ENCODE measurements around the gene RNF128. TPM values are rescaled to one million over a fixed set of nuclear protein-coding genes. Genes with fewer than 3 reads are reported as not detected.

The RNF128 gene
- total RNA-seq, 1 donor from 2014 or later: 0.36 TPM

GRCh38 chrX:106698693-106699092, 27.8 kb upstream of the RNF128 start:
- no peaks in the 10 kb centered on the region for H3K36me3 ChIP-seq
- H3K4me3 ChIP-seq: no peak overlapping the region
- no peak overlapping the region for H3K27ac ChIP-seq (replicated peaks)
- no peak for TF ChIP-seq CTCF (IDR thresholded peaks at IDR 0.05; ENCODE audit: borderline replicate concordance)
- no peak for DNase-seq
- no peaks in the 10 kb centered on the region for H3K9me3 ChIP-seq (replicated peaks)
- H3K4me1 ChIP-seq: no peaks in the 10 kb centered on the region
- H3K27me3 ChIP-seq (ENCODE audit: low read depth): no peaks in the 10 kb centered on the region
- intact Hi-C loops (cut with micrococcal nuclease): no loop called here

DNA sequence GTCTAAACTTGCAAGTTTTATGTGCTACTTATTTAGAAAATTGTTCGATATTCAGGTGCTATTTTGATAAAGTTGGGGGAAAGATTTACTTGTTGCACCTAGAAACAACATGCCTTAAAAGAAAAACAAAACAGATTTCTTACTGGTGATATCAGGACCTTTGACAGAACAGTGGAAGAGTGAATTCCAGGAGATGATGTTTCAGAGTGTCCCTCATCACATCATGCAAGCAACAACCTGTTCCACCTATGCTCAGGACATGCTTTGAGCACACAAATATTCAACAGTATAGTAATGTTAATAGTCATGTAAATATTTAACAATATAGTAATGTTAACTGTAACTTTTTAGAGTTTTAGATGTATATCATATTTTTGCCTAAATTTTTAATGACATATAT, 23.9 kb upstream of the RNF128 start:
- Histone ChIP-seq H3K4me3 (no peak overlapping the region), H3K36me3 (no peaks in the 10 kb centered on the region), H3K27me3 (ENCODE audit: low read depth) (no peaks in the 10 kb centered on the region), H3K9me3 (replicated peaks) (no peaks in the 10 kb centered on the region), H3K4me1 (no peaks in the 10 kb centered on the region), H3K27ac (replicated peaks) (no peak overlapping the region)
- no peak for DNase-seq
- TF ChIP-seq CTCF (IDR thresholded peaks at IDR 0.05; ENCODE audit: borderline replicate concordance): no peak
- intact Hi-C loops (cut with micrococcal nuclease): no loop called here

DNA sequence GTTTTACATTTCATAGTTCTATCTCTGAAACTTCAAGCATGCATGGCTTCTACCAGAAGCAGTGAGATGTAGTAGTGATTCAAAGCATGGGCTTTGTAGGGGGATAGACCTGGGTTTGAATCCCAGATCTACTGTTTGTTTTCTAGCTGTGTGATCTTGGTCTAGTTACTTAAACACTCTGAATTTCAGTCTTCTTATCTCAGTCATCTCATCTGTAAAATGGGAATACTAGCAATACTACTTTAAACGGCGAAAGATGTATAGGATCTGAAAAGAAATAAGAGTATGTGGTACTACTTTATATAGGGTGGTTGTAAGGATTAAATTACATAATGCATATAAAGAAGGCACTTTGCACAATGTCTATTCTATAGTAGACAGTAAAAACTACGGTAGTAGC, 20.0 kb upstream of the RNF128 start:
- intact Hi-C loops (cut with micrococcal nuclease): no loop called here
- H3K9me3 ChIP-seq (replicated peaks): no peaks in the 10 kb centered on the region
- no peak overlapping the region for H3K27ac ChIP-seq (replicated peaks)
- H3K4me3 ChIP-seq: no peak overlapping the region
- H3K4me1 ChIP-seq: no peaks in the 10 kb centered on the region
- TF ChIP-seq CTCF (IDR thresholded peaks at IDR 0.05; ENCODE audit: borderline replicate concordance): no peak
- DNase-seq: no peak
- H3K27me3 ChIP-seq (ENCODE audit: low read depth): no peaks in the 10 kb centered on the region
- H3K36me3 ChIP-seq: no peaks in the 10 kb centered on the region

DNA sequence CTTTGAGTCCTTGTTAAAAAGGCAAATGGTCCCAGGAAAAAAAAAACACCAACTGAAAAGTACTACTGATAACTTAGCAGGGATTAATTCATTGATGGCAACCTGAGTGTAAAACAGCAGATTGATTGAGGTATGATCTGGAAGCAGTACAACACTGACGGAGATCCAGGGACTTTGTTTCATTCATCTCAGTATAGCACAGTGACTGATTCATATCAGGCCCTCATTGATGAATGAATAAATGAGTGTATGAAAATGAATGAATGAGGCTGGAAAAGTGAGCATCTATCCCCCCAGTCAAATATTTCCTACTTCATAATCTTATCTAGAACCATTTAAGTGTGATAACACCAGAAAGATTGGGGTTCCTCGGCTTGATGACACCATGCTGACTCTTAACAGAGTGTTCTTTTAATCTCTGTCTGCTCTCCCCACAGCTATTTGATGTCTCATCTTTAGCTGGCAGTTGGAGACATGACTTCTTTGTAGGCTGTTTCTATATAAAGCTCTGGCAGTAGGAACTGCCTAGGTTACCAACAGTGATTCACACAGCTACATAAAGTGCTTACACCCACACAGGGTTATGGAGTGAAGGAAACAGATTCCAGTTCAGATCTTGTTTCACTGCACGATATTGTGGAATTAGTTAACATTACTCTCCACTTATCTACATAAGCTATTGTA, 18.6 kb upstream of the RNF128 start:
- Histone ChIP-seq H3K4me3 (no peak overlapping the region), H3K4me1 (no peaks in the 10 kb centered on the region), H3K9me3 (replicated peaks) (no peaks in the 10 kb centered on the region), H3K36me3 (no peaks in the 10 kb centered on the region), H3K27ac (replicated peaks) (no peak overlapping the region), H3K27me3 (ENCODE audit: low read depth) (no peaks in the 10 kb centered on the region)
- no peak for DNase-seq
- no peak for TF ChIP-seq CTCF (IDR thresholded peaks at IDR 0.05; ENCODE audit: borderline replicate concordance)
- intact Hi-C loops (cut with micrococcal nuclease): no loop called here

- intact Hi-C loops (cut with micrococcal nuclease): no loop called here
- H3K4me3 ChIP-seq: no peak overlapping the region
- TF ChIP-seq CTCF (IDR thresholded peaks at IDR 0.05; ENCODE audit: borderline replicate concordance): no peak
- no peak for DNase-seq
- no peak overlapping the region for H3K27ac ChIP-seq (replicated peaks)
- no peaks in the 10 kb centered on the region for H3K9me3 ChIP-seq (replicated peaks)
- H3K27me3 ChIP-seq (ENCODE audit: low read depth): no peaks in the 10 kb centered on the region
- no peaks in the 10 kb centered on the region for H3K36me3 ChIP-seq
- H3K4me1 ChIP-seq: no peaks in the 10 kb centered on the region
Observed at GRCh38 chrX:106710771-106711170, 15.7 kb upstream of the RNF128 start.
